ENCODE data around the gene FNDC3B. TPM values are rescaled to one million over a fixed set of nuclear protein-coding genes. Genes with fewer than 3 reads are reported as not detected.

The FNDC3B gene
- total and polyA plus RNA-seq, 3 donors from 2014 or later, result 24.2 to 63.5 (median 57.7) TPM

DNA sequence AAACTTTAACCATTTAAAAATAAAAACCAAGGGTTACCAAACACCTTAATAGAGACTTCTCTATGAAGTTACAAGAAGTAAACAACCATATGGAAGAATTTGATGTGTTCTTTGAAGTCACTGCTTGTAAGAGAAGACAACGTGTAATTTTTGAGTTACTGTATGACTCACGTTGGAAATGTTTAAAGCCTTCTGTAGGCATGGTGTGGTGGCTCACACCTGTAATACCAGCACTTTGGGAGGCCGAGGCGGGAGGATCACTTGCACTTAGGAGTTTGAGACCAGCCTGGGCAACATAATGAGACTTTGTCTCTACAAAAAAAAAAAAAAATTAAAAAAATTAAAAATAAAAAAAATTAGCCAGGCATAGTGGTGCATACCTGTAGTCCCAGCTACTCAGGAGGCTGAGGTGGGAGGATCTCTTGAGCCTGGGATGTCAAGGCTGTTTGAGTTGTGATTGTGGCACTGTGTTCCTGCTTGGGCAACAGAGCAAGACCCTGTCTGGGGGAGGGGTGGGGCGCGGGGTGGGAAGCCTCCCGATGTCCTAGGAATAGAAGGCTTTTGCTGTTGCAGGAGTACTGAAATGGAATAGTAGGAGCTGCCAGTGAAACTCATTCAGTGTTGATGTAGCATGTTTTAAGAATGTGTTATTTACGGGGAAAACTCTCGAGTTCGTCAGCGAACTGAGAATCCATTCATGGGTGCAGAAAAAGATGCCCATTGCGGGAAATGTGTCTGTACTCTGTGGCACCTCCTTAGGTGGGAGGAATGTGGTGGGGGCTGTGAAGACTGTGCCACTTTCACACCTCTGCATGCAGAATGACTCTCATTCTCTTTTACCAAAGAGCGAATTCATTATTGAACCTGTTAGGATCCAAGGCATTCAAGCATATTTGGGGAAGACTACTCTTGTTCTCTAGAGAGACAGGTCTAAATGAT is 134.2 kb downstream of the FNDC3B start:
- H3K9me3 ChIP-seq, result no peaks in the 10 kb centered on the region
- TF ChIP-seq, protein P1, sequence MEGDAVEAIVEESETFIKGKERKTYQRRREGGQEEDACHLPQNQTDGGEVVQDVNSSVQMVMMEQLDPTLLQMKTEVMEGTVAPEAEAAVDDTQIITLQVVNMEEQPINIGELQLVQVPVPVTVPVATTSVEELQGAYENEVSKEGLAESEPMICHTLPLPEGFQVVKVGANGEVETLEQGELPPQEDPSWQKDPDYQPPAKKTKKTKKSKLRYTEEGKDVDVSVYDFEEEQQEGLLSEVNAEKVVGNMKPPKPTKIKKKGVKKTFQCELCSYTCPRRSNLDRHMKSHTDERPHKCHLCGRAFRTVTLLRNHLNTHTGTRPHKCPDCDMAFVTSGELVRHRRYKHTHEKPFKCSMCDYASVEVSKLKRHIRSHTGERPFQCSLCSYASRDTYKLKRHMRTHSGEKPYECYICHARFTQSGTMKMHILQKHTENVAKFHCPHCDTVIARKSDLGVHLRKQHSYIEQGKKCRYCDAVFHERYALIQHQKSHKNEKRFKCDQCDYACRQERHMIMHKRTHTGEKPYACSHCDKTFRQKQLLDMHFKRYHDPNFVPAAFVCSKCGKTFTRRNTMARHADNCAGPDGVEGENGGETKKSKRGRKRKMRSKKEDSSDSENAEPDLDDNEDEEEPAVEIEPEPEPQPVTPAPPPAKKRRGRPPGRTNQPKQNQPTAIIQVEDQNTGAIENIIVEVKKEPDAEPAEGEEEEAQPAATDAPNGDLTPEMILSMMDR (IDR thresholded peaks at IDR 0.05), result no peak
- TF ChIP-seq POLR2A (IDR thresholded peaks at IDR 0.05), result no peak
- H3K4me3 ChIP-seq, result no peak overlapping the region
- DNase-seq, result no peak
- H3K36me3 ChIP-seq (ENCODE audit: low read depth, missing control alignments), result no peaks in the 10 kb centered on the region
- 75 to 79% methylated on average over 13 of the region's 13 CpGs for WGBS, 2 donors
- no peaks in the 10 kb centered on the region for H3K27me3 ChIP-seq
- intact Hi-C loops (cut with DNase I; ENCODE audit: low total_unique reads), result no loop called here
- no peak overlapping the region for H3K27ac ChIP-seq
- peaks cover 16% of the 10 kb centered on the region for H3K4me1 ChIP-seq

DNA sequence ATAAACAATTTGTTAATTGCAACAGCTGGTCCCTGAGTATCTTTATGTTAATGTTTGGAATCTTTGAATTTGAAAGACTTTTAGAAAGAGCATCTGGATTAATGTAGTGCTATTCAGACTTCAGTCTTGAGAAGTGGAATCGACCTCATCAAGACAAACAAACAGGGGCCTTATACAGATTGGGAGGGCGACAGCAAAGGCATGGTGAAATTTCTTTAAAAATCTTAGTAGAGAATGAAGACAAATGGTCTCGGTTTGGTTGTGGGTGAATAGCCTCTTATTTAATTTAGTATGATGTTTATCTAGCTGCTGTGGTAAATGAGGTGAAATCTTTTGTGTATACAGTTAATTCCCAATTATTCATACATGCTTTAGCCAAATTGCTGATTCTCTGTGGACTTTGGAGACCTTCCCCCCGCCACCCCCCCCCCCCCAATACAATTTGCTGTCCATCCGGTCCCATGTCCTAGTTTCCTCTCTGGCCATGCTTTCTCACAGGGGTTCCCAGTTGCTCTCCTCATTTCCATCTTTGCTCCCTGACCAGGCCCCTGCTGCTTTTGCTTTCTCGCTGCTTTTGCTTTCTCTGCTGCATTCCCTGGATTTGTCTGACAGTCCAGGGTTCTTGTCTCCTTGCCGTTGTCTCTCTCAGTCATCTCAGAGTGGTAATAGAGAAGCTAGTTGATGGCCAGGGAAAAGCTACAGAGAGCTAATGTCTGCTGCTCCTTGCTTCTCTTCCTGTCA is 135.3 kb downstream of the FNDC3B start:
- Histone ChIP-seq H3K9me3 (no peaks in the 10 kb centered on the region), H3K27me3 (no peaks in the 10 kb centered on the region), H3K4me3 (no peak overlapping the region), H3K36me3 (ENCODE audit: low read depth, missing control alignments) (no peaks in the 10 kb centered on the region), H3K27ac (no peak overlapping the region), H3K4me1 (peaks cover 5% of the 10 kb centered on the region)
- TF ChIP-seq POLR2A (IDR thresholded peaks at IDR 0.05), result no peak
- TF ChIP-seq, protein P1 (IDR thresholded peaks at IDR 0.05), result no peak
- DNase-seq, result no peak
- intact Hi-C loops (cut with DNase I; ENCODE audit: low total_unique reads), result no loop called here
- WGBS, 2 donors, result 69 to 74% methylated on average over 5 to 7 of the region's 7 CpGs

DNA sequence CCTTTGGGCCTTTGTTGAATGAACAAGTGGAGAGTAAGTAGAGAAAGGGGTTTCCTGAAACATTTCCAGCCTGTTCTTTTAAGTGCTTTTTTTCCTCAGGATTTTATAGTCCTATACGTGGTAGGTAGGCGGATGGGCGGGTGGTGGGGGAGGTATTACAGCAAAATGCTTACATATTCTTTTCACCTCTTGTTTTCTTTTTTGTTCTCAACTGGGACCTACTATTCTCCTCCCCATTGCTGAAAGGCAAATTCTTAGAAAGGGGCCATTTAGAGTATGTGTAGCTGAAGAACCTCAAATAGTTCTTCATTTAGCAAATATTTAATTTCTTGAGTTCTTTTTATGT is 135.8 kb downstream of the FNDC3B start:
- Histone ChIP-seq H3K27ac (no peak overlapping the region), H3K36me3 (ENCODE audit: low read depth, missing control alignments) (no peaks in the 10 kb centered on the region), H3K4me1 (peaks cover 5% of the 10 kb centered on the region), H3K9me3 (no peaks in the 10 kb centered on the region), H3K4me3 (no peak overlapping the region), H3K27me3 (no peaks in the 10 kb centered on the region)
- intact Hi-C loops (cut with DNase I; ENCODE audit: low total_unique reads), result no loop called here
- WGBS, 2 donors, result 90 to 92% methylated on average over 3 of the region's 3 CpGs
- no peak for TF ChIP-seq POLR2A (IDR thresholded peaks at IDR 0.05)
- TF ChIP-seq, protein P1 (IDR thresholded peaks at IDR 0.05), result no peak
- DNase-seq, result no peak

DNA sequence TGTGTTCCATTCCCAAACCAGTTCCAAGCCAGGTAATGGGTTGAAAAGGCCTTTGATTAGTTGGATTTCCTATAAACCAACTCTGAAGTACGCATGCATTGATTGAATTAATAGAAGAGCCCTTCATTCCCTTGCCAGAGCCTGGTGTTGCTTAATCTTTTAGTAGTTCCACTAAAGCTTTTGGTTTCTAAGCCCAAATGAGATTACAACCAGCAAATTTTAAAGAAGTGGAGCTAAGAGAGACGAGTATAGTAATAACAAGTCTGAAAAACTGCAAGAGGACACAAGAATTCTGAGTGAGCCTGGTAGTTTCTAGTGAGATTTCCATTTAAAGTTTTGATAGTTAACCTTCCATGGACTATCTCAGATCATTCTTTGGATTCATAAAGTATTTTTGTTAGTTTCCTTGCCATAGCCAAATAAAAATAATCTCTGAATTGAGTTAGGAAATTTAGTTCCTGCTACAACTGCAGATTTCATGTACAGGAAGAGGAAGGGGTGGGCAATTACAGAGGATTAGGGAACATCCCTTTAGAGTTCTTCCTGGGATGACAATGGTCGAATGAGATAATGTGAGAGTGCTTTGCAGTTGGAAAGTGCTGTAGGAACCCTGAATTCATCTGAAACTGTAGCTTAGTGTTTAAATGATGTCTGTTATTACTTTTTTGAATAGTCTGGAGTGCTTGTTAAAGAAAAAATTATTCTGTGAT is 136.8 kb downstream of the FNDC3B start:
- no peak for DNase-seq
- peaks cover 5% of the 10 kb centered on the region for H3K4me1 ChIP-seq
- H3K27ac ChIP-seq, result no peak overlapping the region
- no peaks in the 10 kb centered on the region for H3K27me3 ChIP-seq
- 66 to 71% methylated on average over 3 of the region's 3 CpGs for WGBS, 2 donors
- H3K36me3 ChIP-seq (ENCODE audit: low read depth, missing control alignments), result no peaks in the 10 kb centered on the region
- intact Hi-C loops (cut with DNase I; ENCODE audit: low total_unique reads), result no loop called here
- no peaks in the 10 kb centered on the region for H3K9me3 ChIP-seq
- TF ChIP-seq POLR2A (IDR thresholded peaks at IDR 0.05), result no peak
- TF ChIP-seq, protein P1 (IDR thresholded peaks at IDR 0.05), result no peak
- H3K4me3 ChIP-seq, result no peak overlapping the region

Measured in testis (tissue), 3 donors.